Endothelial cell of umbilical vein (primary cell): ENCODE measurements around the gene EVI5.

Experiments used
- GATA2 ChIP-seq: IDR thresholded peaks from 2 replicates; pipeline ENCODE4 v1.7.0; 2011; ENCODE audit warnings: low read depth, mild to moderate bottlenecking, moderate library complexity, mixed read lengths, low read length; ENCODE audit not compliant: insufficient read length, insufficient read depth
- TF ChIP-seq, protein P1 (sequence below): IDR thresholded peaks from 2 replicates; pipeline ENCODE4 v1.6.1; 2011; ENCODE audit not compliant: insufficient read depth, insufficient read length

DNA sequence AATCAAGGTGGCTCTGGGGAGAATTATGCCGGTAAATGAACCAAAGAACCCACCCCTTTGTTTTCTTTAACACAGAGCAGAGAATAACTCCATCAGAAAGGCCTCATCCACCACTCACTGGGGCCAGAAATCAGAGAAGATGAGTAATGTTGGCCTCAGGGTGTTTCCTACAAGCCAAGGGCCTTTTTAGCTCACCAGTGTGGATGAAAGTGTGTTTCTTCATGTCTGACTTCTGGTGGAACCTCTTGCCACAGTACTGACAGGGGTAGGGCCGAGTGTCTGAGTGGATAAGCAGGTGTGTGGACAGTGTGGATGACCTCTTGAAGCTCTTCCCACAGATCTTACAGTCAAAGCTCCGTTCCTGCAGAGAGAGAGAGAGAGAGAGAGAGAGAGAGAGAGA lies 306.5 kb downstream of the EVI5 start:
- no peak for TF ChIP-seq GATA2
- TF ChIP-seq, protein P1, sequence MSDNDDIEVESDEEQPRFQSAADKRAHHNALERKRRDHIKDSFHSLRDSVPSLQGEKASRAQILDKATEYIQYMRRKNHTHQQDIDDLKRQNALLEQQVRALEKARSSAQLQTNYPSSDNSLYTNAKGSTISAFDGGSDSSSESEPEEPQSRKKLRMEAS: no peak
